Measurements from ENCODE around the gene RANBP10.
"Not testable (repeated sequence)": the region's sequence is repeated elsewhere in the genome, so short reads cannot be mapped to it uniquely, and the experiment has no call there.

Gene RANBP10

DNA sequence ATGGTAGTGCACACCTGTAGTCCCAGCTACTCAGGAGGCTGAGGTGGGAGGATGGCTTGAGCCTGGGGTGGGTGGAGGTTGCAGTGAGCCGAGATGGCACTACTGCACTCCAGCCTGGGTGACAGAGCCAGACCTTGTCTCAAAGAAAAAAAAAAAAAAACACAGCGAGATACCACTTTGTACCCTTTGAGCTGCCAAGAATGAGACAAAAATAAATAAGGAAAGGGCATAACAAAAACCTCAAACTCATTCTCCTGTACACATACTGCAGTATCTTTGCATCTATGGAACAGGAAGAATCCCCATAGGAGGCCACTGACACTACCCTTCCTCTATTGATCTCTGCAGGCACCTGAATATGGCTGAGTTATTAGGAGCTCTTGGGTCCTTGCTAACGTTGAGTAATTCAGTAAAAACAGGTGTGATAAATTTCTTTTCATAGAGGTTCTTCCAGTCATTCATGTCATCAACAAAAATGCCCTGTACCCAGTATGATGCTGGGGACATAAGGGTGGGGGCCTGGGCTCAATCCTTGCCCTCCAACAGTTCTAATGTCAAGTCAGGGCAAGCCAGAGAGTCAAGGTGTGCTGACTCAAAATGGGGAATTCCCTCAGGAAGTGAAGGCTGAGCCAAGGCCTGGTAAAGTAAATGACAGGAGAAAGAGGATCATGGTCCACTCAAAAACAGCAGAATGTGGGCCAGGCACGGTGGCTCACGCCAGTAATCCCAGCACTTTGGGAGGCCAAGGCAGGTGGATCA, 26.9 kb downstream of the RANBP10 start:
- no peak for DNase-seq (ENCODE audit: low read depth)

DNA sequence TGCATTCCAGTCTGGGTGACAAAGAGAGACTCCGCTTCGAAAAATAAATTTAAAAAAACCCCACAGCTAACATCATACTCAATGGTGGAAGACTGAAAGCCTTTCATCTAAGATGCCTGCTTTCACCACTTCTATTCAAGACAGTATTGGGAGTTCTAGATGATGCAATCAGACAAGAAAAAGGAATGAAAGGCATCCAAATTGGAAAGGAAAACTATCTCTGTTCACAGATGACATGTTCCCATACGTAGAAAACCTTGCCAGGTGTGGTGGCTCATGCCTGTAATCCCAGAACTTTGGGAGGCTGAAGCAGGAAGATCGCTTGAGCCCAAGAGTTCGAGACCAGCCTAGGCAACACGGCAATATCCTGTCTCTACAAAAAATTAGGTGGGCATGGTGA, 31.1 kb downstream of the RANBP10 start:
- no peak for DNase-seq (ENCODE audit: low read depth)

DNA sequence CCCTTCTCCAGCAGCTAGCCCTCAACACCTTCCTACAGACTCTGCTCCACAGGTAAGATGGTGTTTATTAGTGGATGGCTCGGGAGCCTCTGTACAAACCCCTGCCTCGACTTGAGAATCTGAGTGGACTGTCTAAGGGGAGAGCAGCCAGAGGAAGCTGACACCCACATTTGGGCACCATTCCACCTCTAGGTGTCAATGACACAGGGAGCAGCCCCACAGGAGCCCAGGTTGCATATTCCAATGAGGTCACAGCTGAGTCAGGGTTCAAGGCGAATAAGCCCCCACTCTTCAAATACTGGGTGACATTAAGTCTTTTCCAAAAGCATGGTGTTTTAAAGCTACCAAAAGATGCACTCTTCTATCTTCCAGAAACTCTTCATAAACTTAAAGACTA, 31.9 kb downstream of the RANBP10 start:
- no peak for DNase-seq (ENCODE audit: low read depth)

DNA sequence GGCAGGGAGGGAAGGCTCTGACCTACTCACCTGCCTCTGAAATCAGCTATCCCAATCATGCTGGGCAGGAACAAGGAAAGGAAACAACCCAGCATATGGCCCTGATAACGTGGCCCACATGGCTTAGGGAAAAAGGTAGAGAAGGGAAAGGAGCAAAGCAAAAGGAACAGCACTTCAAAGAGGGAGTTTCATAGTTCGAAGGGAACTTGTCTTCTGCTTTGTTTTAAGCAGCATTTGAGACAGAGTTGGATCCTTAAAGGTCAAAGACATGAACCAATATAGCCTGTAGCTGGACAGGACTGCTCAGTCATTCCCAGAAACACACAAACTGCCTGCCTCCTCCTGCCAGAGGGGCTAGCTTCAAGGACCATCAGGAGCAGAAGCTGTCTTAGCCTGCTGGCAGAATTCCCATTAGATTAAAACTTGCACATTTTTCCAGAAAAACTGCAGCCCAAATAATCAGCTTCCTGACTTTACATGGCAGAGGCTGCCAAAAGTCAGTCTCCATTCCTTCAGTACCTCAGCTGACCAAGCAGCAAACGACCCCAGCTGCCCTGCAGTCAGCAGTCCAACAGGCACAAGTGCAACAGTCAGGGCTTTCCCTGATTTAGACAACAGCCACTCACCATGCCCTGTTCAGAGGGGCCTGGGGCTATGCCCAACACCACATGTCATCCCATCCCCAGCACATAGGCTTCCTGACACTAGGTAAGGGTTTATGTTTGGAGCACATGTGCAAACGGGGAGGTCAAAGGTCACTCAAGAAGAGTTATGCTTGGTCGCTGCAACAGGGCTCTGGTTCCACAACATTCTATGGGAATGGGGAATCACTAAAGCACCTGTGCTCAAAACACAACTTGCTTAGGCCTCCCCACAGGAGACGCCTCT, 32.5 kb downstream of the RANBP10 start:
- no peak for DNase-seq (ENCODE audit: low read depth)

DNA sequence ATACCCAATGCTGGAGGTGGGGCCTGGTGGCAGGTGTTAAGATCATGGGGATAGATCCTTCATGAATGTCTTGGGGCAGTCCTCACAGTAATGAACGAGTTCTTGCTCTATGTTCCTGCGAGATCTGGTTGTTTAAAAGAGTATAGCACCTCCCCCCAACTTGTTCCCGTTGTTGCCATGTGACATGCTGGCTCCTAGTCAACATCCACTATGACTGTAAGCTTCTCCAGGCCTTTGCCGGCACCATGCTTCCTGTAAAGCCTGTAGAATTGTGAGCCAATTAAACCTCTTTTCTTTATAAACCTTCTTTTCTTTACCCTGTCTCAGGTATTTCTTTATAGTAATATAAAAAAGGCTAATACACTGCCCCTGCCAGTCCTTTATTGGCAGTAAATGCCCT, 33.3 kb downstream of the RANBP10 start:
- DNase-seq (ENCODE audit: low read depth): no peak

DNA sequence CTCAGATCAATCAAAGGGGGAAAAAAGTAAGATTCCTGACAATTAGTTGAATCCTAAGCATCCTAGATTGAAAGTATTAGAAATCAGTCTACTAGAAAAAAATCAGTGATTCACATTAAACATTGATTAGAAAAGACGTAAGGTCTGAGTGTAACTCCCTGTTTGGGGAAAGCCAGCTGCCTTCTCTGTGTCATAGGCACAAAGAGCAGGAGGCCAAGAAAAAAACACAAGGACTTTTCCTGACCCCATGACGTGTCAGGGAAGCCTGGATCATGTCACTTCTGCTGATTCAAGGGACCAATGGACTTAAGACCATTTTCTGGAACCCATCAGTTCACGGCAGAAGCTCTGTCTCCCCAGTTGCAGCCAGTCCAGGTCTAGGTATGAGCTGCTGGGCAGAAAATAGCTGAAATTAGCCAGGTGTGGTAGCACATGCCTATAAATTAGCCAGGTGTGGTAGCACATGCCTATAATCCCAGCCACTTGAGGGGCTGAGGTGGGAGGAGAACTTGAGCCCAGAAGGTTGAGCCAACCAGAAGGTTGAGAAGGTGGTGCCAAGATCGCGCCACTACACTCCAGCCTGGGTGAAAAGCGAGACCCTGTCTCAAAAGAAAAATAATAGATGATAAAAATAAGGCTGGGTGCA, 35.9 kb downstream of the RANBP10 start:
- DNase-seq (ENCODE audit: low read depth): no peak

DNA sequence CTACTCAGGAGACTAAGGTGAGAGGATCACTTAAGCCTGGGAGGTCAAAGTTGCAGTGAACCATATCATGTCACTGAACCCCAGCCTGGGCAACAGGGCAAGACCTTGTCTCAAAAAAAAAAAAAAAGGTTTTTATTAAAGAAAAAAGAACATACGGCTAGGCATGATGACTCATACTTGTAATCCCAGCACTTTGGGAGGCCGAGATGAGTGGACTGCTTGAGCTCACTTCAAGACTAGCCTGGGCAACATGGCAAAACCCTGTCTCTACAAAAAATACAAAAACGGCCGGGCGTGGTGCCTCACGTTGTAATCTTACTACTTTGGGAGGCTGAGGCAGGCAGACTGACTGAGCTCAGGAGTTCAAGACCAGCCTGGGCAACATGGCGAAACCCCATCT, 38.4 kb downstream of the RANBP10 start:
- peak; percentile 85 for DNase-seq (ENCODE audit: low read depth)

DNA sequence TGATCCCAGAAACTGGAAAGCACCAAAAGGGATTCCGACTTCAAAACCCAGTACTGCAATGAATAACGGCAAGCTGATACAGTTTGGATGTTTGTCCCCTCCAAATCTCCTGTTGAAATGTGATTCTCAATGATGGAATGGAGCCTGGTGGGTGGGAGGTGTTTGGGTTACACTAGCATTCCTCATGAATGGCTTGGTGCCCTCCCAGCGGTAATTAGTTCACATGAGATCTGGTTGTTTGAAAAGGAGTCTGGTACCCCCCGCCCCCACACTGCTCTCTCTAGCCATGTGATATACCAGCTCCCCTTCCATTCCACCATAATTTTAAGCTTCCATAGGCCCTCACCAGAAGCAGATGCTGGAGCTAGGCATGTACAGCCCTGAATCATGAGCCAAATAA, 40.1 kb downstream of the RANBP10 start:
- no peak for DNase-seq (ENCODE audit: low read depth)

DNA sequence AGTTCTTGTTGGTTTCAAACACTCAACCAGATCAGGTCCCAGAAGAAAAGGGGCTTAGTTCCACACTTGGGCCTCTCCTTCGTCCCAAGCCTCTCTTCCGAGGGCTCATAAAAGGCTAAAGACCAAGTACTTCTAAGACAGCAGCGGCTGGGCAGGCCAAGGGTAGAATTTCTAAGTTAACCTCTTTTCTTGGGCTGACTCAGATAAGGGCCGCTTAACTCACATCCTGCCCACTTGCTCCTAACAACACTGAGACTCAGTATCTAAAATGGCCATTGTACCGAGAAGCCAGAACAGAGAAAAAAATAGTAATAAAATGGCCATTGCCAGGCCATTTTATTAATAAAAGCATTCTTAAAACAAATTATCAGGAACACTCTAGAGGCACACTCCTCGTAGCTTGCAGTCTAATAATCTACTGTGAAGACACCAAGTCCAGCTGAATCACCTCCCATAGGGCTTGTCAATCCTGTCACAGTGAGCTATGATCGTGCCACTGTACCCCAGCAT, 42.1 kb downstream of the RANBP10 start:
- peak; percentile 24 for DNase-seq (ENCODE audit: low read depth)

DNA sequence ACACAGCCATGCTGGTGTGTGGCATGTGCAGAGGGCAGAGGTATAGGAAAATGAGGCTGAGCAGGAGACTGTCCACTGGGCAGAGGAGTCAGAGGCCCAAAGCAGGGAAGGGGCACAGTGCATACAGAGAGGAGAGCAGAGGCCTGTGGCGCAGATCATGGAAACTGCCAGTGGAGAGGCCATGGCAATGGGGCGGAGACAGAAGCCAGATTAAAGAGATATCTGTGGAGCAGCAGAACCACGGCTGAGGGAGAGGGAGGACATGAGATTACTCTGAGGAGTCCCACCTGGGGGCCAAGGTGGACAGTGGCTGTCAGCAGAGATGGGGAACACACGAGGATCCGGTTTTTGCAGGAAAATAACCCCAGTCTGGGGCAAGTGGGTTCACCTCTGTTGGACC, 43.3 kb downstream of the RANBP10 start:
- no peak for DNase-seq (ENCODE audit: low read depth)

DNA sequence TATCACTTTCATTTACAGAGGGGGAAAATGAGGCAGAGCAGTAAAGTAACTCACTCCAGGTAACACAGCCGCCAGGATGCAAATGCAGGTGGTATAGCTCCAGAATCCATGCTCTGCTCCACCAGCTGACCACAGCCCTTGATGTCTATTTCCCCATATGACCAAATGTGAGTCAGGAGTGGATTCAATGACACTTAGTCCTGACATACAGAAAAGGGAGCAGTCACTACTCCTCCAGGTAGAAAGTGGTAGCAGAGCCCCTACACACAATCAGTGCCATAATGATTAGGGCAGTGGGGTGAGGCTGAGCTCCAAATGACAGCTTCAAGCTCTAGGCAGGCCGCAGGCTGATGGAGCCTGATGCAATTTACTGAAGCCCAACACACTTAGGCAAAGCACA, 44.0 kb downstream of the RANBP10 start:
- DNase-seq (ENCODE audit: low read depth): peak; percentile 10

DNA sequence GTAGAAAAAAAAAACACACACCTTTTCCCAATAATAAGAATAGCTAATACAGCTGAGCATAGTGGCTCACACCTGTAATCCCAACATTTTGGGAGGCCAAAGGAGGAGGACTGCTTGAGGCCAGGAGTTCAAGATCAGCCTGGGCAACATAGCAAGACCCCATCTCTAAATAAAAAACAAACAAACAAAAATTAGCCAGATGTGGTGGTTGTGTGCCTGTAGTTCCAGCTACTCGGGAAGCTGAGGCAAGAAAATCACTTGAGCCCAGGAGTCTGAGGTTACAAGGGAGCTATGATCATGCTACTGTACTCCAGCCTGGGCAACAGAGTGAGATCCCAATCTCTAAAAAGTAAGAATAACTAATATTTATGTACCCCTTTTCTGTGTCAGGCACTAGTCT, 44.4 kb downstream of the RANBP10 start:
- DNase-seq (ENCODE audit: low read depth): no peak

DNA sequence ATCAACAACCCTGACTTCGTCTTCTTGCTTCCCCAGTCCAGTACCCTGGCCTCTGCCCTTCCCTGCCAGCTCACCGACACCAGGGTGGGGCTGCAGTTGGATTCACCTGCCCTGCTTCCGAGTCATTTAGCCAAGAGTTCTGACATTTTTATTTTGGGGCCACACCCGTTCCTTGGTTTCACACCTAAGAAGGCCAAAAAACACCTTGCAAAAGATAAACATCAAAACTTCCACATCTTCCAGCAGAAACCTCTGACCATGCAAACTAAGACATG, 45.5 kb downstream of the RANBP10 start:
- no peak for DNase-seq (ENCODE audit: low read depth)

DNA sequence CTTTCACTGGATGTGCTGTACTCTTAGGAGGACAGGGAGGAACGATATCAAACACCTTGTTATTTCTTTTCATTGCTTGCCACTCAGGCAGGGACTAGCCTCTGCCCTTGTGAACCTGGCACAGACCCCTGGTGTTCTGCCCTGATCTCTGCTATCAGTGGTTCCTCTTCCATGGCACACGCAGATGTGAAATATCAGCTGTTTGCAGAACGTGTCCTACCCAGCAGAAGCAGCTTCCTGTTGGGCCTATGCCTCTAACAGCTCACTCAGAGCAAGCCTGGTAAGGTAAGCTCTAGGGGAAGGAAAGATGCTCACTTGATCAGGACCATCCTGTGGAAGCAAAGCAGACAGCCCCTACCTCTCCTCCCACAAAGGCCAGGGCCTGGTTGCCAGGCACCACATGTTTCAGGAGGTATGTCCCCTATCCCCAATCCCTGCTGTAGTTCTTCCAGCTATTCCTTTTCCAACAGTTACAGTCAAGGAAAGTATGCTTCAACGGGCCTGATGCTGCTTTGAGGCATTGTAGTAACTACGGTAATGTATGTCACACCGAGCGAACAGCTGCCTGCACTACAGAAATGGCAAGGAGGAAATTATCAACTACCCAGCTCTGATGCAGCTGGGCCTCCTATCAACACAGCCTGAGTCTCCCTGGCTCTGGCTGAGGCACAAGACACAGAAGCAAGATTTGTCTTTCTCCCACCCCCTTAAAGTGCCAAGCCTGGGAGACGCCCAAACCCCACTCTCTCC, 46.0 kb downstream of the RANBP10 start:
- no peak for DNase-seq (ENCODE audit: low read depth)

DNA sequence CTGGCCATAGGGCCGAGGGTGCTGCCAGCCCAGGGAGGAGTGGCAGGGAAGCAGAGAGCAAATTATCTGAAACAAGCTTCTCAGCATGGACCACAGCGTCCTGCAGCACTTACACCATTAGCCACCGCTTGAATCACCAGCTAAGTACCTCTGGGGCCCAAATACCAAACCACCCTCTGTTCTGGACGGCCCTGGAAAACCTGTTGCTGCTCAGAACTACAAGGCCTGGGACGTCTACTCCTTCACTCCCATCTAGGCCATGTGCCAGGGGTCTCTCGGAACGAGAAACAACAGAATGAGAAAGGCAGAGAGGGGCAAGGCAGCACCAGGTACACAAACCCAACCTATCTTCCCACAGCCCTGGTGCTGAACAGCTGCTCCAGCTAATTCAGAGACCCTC, 47.4 kb downstream of the RANBP10 start:
- no peak for DNase-seq (ENCODE audit: low read depth)

DNA sequence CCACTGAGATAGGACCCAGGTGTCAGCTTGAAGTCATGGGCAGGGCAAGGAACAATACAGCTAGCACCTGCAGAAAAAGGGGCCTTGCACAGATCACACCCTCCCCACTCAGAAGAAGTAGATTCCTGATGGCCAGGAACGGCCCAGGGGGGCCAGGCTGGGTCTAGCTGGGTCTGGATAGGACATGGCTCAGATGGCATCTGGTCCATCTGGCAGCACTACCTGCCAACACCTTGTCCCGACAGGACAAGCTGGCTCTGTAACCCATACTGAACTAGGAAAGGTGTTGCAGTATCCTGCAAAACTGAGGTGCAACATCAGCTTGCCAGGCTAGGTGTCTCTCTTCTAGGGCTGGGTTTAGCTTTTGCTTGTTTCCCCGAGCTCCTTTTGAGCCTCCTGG, 48.4 kb downstream of the RANBP10 start:
- DNase-seq (ENCODE audit: low read depth): no peak

DNA sequence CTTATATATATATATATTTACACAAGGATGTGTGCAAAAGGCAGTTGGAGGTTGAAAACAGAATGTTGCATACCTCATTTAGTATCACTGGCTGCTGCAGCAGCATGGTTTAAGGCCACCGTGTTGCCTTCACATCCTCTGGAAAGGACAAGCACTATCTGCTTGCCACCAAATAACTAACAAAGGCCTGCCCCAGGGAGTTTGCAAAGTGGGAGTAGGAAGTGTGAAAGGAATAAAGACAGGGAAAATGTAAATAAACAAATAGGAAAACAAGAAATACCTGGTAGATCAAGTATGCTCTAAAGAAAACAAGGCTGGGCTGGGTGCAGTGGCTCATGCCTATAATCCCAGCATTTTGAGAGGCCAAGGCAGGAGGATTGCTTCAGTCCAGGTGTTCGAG, 53.7 kb downstream of the RANBP10 start:
- DNase-seq (ENCODE audit: low read depth): no peak

DNA sequence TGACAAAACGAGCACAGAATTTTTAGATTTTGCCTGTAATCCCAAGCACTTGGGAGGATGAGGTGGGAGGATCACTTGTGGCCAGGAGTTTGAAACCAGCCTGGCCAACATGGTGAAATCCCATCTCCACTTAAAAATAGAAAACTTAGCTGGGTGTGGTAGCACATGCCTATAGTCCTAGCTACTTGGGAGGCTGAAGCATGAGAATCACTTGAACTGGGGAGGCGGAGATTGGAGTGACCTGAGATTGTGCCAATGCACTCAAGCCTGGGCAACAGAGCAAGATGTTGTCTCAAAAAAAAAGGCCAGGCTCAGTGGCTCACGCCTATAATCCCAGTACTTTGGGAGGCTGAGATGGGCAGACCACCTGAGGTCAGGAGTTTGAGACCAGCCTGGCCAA, 55.0 kb downstream of the RANBP10 start:
- DNase-seq (ENCODE audit: low read depth): not testable (repeated sequence)

DNA sequence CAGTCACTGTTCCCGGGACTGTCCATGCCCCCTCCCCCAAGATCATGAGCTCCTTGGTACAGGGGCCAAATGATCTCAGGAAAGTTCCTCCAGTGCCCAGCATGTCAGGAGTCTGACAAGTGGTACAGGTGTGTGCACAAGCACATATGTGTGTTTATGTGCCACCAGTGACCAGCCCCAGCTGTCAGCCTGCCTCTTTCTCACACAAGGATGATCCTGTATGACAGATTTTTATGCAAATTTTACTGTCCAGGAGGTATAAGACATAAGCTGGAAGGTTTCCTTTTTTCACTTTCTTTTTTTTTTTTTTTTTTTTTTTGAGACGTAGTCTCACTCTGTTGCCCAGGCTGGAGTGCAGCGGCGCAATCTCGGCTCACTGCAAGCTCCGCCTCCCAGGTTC, 55.9 kb downstream of the RANBP10 start:
- no peak for DNase-seq (ENCODE audit: low read depth)

DNA sequence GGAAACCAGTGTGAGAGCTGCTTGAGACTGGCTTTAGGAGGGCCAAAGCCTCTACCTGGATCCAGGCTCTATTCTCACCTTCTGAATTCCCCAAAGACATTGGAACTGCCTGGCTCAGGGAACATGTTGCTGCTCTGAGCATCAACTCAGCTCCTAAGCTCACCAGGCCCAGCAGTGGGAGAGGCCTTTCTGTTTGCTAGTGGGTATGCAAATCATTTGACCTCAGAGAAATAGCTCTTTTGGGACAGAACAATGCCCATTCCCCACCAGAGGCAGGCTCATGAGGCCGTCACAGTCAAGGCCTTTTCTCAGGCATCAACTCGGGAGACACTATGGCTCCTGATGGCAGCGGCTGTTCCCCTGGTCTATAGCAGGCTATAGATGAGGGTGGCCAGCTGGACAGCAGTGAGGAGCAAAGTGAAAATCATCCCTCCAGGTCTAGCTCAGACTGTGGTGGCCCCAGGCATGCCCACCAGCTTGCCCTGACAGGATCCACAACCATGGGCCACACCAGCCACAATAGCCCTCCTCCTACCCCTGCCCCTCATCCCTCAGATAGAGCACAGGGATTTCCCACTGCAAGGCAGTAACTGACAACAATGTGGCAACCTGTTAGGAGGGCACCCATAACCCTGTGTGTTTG, 56.8 kb downstream of the RANBP10 start:
- no peak for DNase-seq (ENCODE audit: low read depth)

DNA sequence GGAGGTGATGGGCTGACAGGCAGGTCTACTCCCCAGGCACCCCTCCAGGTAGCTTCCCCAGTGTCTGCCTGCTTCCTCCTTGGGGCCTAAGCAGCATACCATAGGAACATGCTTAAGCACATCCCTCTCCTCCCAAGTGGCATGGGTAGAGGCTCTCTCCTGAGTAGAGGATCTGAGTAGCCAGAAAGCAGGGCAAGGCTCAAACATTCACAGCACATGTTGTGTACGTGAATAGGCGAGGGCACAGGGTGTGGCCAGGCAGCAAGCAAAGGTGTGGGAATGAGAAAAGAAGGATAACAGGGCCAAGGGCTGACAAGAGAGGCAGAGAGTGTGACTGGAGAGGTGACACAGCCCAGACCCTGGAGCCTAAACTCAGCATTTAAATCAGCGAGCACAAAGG, 57.5 kb downstream of the RANBP10 start:
- no peak for DNase-seq (ENCODE audit: low read depth)

DNA sequence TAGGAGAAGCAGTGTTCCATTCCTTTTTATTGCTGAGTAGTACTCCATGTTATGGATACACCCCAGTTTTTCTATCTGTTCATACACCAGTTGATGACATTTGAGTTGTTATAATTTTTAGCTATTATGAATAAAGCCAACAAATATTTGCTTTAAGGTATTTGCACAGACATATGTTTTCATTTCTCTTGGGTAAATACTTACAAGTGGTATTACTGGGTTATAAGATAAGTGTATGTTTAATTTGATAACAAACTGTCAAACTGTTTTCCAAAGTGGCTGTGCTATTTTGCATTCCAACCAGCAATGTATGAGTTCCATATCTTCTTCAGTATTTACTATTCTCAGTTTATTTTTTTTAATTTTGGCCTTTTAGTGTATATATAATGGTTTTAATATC, 59.5 kb downstream of the RANBP10 start:
- DNase-seq (ENCODE audit: low read depth): no peak

Data from ELR (cell line).